Astrocyte (in vitro differentiated cells and primary cell): ENCODE results near the gene SMIM45.

Experiments used
- DNase-seq: peaks from one replicate; pipeline ENCODE4 v3.0.0-alpha.2; 2010; ENCODE audit warnings: low read depth
- FAIRE-seq: peaks from 2 replicates; lab custom pipeline; 2011; peaks lifted over from hg19 to GRCh38; lab: Jason Lieb, UNC
- H2AFZ ChIP-seq: 2 replicates; pipeline ENCODE4 v1.6.0; 2012; ENCODE audit warnings: low read depth, low read length, inconsistent platforms
- H3K27ac ChIP-seq: 2 replicates; pipeline ENCODE4 v1.5.1; 2011; ENCODE audit warnings: low read depth, low read length, inconsistent platforms
- H3K27me3 ChIP-seq: 2 replicates; pipeline ENCODE4 v1.6.0; 2011; ENCODE audit warnings: low read length, inconsistent platforms; ENCODE audit not compliant: insufficient read depth
- H3K36me3 ChIP-seq: 2 replicates; pipeline ENCODE4 v1.5.1; 2011; ENCODE audit warnings: low read length, inconsistent platforms; ENCODE audit not compliant: insufficient read depth
- H3K4me1 ChIP-seq: 2 replicates; pipeline ENCODE4 v1.5.1; 2011; ENCODE audit warnings: low read length, inconsistent platforms; ENCODE audit not compliant: insufficient read depth
- H3K4me2 ChIP-seq: 2 replicates; pipeline ENCODE4 v1.6.0; 2012; ENCODE audit warnings: low read length, inconsistent platforms
- H3K4me3 ChIP-seq: 2 replicates; pipeline ENCODE4 v1.5.1; 2011; ENCODE audit warnings: low read depth, mild to moderate bottlenecking, low read length, inconsistent platforms; ENCODE audit not compliant: insufficient read depth
- H3K79me2 ChIP-seq: 2 replicates; pipeline ENCODE4 v1.6.0; 2012; ENCODE audit warnings: mild to moderate bottlenecking, low read length, inconsistent platforms; ENCODE audit not compliant: insufficient read depth
- H3K9ac ChIP-seq: 2 replicates; pipeline ENCODE4 v1.6.0; 2012; ENCODE audit warnings: mild to moderate bottlenecking, low read length, inconsistent platforms
- H3K9me3 ChIP-seq: 2 replicates; pipeline ENCODE4 v1.5.1; 2012; ENCODE audit warnings: low read depth, mild to moderate bottlenecking, low read length, inconsistent platforms; ENCODE audit not compliant: insufficient read depth
- H4K20me1 ChIP-seq: 2 replicates; pipeline ENCODE4 v1.6.0; 2012; ENCODE audit warnings: low read length, inconsistent platforms; ENCODE audit not compliant: insufficient read depth
- H3K27ac Mint-ChIP-seq: one replicate; pipeline ENCODE4 v1.8.0; 2021; ENCODE audit warnings: mild to moderate bottlenecking, mixed read lengths; ENCODE audit not compliant: unreplicated experiment
- H3K27me3 Mint-ChIP-seq: one replicate; pipeline ENCODE4 v1.8.0; 2021; ENCODE audit warnings: low read depth, mixed read lengths; ENCODE audit not compliant: unreplicated experiment
- H3K36me3 Mint-ChIP-seq: one replicate; pipeline ENCODE4 v1.8.0; 2021; ENCODE audit warnings: low read depth, mixed read lengths; ENCODE audit not compliant: unreplicated experiment
- H3K4me1 Mint-ChIP-seq: one replicate; pipeline ENCODE4 v1.8.0; 2021; ENCODE audit warnings: low read depth, mixed read lengths; ENCODE audit not compliant: unreplicated experiment
- H3K4me3 Mint-ChIP-seq: one replicate; pipeline ENCODE4 v1.8.0; 2021; ENCODE audit warnings: mild to moderate bottlenecking, moderate library complexity, mixed read lengths; ENCODE audit not compliant: unreplicated experiment
- H3K9me3 Mint-ChIP-seq: one replicate; pipeline ENCODE4 v1.8.0; 2021; ENCODE audit warnings: mild to moderate bottlenecking, mixed read lengths; ENCODE audit not compliant: unreplicated experiment
- EZH2 ChIP-seq: IDR thresholded peaks from 2 replicates; pipeline ENCODE4 v1.6.1; 2012; ENCODE audit warnings: mild to moderate bottlenecking, low read length, inconsistent platforms; ENCODE audit not compliant: insufficient read depth
- TF ChIP-seq, protein P1 (sequence below): IDR thresholded peaks from 2 replicates; pipeline ENCODE4 v1.5.1; 2011; ENCODE audit warnings: low read depth, mild to moderate bottlenecking, inconsistent platforms, low read length, moderate library complexity; ENCODE audit not compliant: insufficient read depth

Gene SMIM45

GRCh38 chr22:41976961-41977566, 25.1 kb downstream of the SMIM45 start:
- Histone ChIP-seq H3K4me3 (no peak overlapping the region), H2AFZ (peak overlapping the region; percentile 73), H3K4me2 (peak overlapping the region; percentile 73), H3K4me1 (peaks cover 4% of the 10 kb centered on the region), H3K27me3 (peaks cover 36% of the 10 kb centered on the region), H3K9me3 (no peaks in the 10 kb centered on the region), H4K20me1 (no peaks in the 10 kb centered on the region), H3K9ac (no peak overlapping the region), H3K36me3 (no peaks in the 10 kb centered on the region), H3K27ac (no peak overlapping the region), H3K79me2 (no peaks in the 10 kb centered on the region)
- Mint-ChIP-seq H3K27ac (no peak overlapping the region), H3K4me1 (peaks cover 3% of the 10 kb centered on the region), H3K27me3 (peaks cover 67% of the 10 kb centered on the region), H3K9me3 (peaks cover 4% of the 10 kb centered on the region), H3K4me3 (peak overlapping the region; percentile 57), H3K36me3 (no peaks in the 10 kb centered on the region)
- TF ChIP-seq EZH2 = peak; percentile 62
- TF ChIP-seq, protein P1, sequence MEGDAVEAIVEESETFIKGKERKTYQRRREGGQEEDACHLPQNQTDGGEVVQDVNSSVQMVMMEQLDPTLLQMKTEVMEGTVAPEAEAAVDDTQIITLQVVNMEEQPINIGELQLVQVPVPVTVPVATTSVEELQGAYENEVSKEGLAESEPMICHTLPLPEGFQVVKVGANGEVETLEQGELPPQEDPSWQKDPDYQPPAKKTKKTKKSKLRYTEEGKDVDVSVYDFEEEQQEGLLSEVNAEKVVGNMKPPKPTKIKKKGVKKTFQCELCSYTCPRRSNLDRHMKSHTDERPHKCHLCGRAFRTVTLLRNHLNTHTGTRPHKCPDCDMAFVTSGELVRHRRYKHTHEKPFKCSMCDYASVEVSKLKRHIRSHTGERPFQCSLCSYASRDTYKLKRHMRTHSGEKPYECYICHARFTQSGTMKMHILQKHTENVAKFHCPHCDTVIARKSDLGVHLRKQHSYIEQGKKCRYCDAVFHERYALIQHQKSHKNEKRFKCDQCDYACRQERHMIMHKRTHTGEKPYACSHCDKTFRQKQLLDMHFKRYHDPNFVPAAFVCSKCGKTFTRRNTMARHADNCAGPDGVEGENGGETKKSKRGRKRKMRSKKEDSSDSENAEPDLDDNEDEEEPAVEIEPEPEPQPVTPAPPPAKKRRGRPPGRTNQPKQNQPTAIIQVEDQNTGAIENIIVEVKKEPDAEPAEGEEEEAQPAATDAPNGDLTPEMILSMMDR = no peak
- FAIRE-seq = no peak
- DNase-seq = no peak

DNA sequence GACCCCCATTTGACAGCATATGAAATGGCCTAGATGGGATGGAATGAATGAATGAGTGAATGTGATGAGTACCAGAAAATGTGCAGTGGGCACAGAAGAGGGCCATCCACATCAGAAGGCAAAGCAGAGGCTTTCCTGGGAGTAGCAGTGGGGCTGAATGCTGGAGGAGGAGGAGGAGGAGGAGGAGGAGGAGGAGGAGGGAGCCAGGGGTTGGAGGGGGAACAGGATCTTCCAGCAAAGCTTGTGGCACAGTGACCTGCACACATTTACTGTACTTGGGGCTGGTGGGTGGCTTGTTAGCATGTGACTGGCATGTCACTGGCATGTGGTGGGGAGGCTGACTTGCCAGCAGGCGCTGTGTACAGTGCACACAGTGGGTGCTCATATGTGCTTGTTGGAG, 26.8 kb downstream of the SMIM45 start:
- no peak overlapping the region for H3K27ac Mint-ChIP-seq
- Histone ChIP-seq H2AFZ (no peak overlapping the region), H3K9me3 (no peaks in the 10 kb centered on the region), H3K27ac (no peak overlapping the region), H4K20me1 (no peaks in the 10 kb centered on the region), H3K36me3 (no peaks in the 10 kb centered on the region), H3K4me2 (no peak overlapping the region), H3K27me3 (peaks cover 33% of the 10 kb centered on the region), H3K4me1 (peaks cover 4% of the 10 kb centered on the region), H3K9ac (no peak overlapping the region), H3K4me3 (no peak overlapping the region), H3K79me2 (no peaks in the 10 kb centered on the region)
- H3K36me3 Mint-ChIP-seq = no peaks in the 10 kb centered on the region
- DNase-seq = no peak
- peaks cover 3% of the 10 kb centered on the region for H3K4me1 Mint-ChIP-seq
- H3K9me3 Mint-ChIP-seq = no peaks in the 10 kb centered on the region
- TF ChIP-seq, protein P1 = no peak
- no peak for TF ChIP-seq EZH2
- peak overlapping the region; percentile 34 for H3K4me3 Mint-ChIP-seq
- peaks cover 60% of the 10 kb centered on the region for H3K27me3 Mint-ChIP-seq
- no peak for FAIRE-seq

DNA sequence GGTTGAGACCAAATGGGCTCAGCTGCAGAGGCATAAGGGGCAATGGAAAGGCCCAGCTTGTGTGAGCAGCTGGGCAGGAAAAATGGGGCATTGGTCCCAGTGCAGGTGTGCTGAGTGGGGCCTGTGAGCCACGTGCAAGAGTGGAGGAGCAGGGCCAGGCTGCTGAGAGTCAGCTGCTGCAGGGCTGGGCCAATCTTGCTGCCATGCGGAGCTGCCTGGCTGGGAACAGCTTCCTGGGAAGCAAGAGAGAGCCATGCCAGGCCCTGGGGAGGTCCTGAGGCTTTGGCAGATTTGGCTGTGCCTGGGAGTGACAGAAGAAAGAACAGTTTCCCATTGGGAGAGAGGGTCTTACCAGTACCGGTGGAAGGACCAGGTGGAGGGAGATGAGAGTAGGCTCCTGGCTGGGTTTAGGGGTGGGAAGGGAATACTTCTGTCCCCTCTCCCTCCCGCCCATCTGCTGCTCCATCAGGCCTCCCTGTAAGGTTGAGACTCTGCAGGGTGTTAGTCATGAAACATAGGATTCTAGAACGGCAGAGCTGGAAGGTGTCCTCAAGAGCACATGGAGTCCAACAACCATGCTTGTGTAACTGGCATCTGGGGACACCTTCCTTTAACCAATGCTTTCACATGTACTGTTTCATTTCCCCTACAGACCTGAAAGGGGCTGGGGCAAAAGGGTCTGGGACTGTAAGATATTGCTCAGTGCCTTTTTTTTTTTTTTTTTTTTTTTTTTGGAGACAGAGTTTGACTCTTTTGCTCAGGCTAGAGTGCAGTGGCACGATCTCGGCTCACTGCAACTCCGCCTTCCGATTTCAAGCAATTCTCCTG, 27.7 kb downstream of the SMIM45 start:
- H3K4me1 ChIP-seq = peaks cover 4% of the 10 kb centered on the region
- no peak for FAIRE-seq
- TF ChIP-seq EZH2 = no peak
- TF ChIP-seq, protein P1 = no peak
- no peak overlapping the region for H3K9ac ChIP-seq
- no peaks in the 10 kb centered on the region for H4K20me1 ChIP-seq
- Mint-ChIP-seq H3K27ac (no peak overlapping the region), H3K4me1 (peaks cover 3% of the 10 kb centered on the region), H3K27me3 (peaks cover 57% of the 10 kb centered on the region), H3K36me3 (no peaks in the 10 kb centered on the region), H3K4me3 (no peak overlapping the region), H3K9me3 (no peaks in the 10 kb centered on the region)
- H3K9me3 ChIP-seq = no peaks in the 10 kb centered on the region
- no peaks in the 10 kb centered on the region for H3K36me3 ChIP-seq
- no peak overlapping the region for H2AFZ ChIP-seq
- H3K27me3 ChIP-seq = peaks cover 33% of the 10 kb centered on the region
- DNase-seq = no peak
- H3K27ac ChIP-seq = no peak overlapping the region
- no peaks in the 10 kb centered on the region for H3K79me2 ChIP-seq
- no peak overlapping the region for H3K4me2 ChIP-seq
- H3K4me3 ChIP-seq = no peak overlapping the region
